ENCODE data around the gene MPPED1.

The MPPED1 gene

GRCh38 chr22:43438666-43439347 lies 27.0 kb downstream of the MPPED1 start:
- H3K27ac Mint-ChIP-seq, result no peak overlapping the region
- H3K4me3 Mint-ChIP-seq, result no peak overlapping the region
- H3K4me1 Mint-ChIP-seq, result no peaks in the 10 kb centered on the region

GRCh38 chr22:43439368-43440103 lies 27.7 kb downstream of the MPPED1 start:
- Mint-ChIP-seq H3K4me3 (no peak overlapping the region), H3K27ac (no peak overlapping the region), H3K27me3 (peaks cover 7% of the 10 kb centered on the region), H3K36me3 (ENCODE audit: low read depth) (no peaks in the 10 kb centered on the region), H3K9me3 (no peaks in the 10 kb centered on the region), H3K4me1 (no peaks in the 10 kb centered on the region)
- DNase-seq (no peak), ATAC-seq (no peak)

More at GRCh38 chr22:43438666-43439347, 27.0 kb downstream of the MPPED1 start:
- no peaks in the 10 kb centered on the region for H3K36me3 Mint-ChIP-seq (ENCODE audit: low read depth)
- ATAC-seq, result no peak
- H3K9me3 Mint-ChIP-seq, result no peaks in the 10 kb centered on the region
- no peak for DNase-seq
- H3K27me3 Mint-ChIP-seq, result peaks cover 7% of the 10 kb centered on the region

- Mint-ChIP-seq H3K27ac (no peak overlapping the region), H3K4me3 (no peak overlapping the region), H3K9me3 (no peaks in the 10 kb centered on the region), H3K4me1 (no peaks in the 10 kb centered on the region), H3K36me3 (ENCODE audit: low read depth) (no peaks in the 10 kb centered on the region), H3K27me3 (peaks cover 7% of the 10 kb centered on the region)
- ATAC-seq (no peak), DNase-seq (no peak)
Observed at GRCh38 chr22:43440104-43440387, 28.2 kb downstream of the MPPED1 start.

GRCh38 chr22:43440556-43440955 lies 28.7 kb downstream of the MPPED1 start:
- DNase-seq (no peak), ATAC-seq (no peak)
- Mint-ChIP-seq H3K9me3 (no peaks in the 10 kb centered on the region), H3K4me3 (no peak overlapping the region), H3K36me3 (ENCODE audit: low read depth) (no peaks in the 10 kb centered on the region), H3K27me3 (peaks cover 7% of the 10 kb centered on the region), H3K27ac (no peak overlapping the region), H3K4me1 (no peaks in the 10 kb centered on the region)

- no peak overlapping the region for H3K27ac Mint-ChIP-seq
- no peaks in the 10 kb centered on the region for H3K9me3 Mint-ChIP-seq
- peaks cover 7% of the 10 kb centered on the region for H3K27me3 Mint-ChIP-seq
- DNase-seq, result no peak
- no peaks in the 10 kb centered on the region for H3K36me3 Mint-ChIP-seq (ENCODE audit: low read depth)
- no peak for ATAC-seq
- H3K4me3 Mint-ChIP-seq, result no peak overlapping the region
- H3K4me1 Mint-ChIP-seq, result no peaks in the 10 kb centered on the region
Observed at GRCh38 chr22:43441216-43441615, 29.4 kb downstream of the MPPED1 start.

GRCh38 chr22:43441751-43442150 lies 29.9 kb downstream of the MPPED1 start:
- Mint-ChIP-seq H3K4me3 (no peak overlapping the region), H3K36me3 (ENCODE audit: low read depth) (no peaks in the 10 kb centered on the region), H3K27ac (no peak overlapping the region), H3K4me1 (no peaks in the 10 kb centered on the region), H3K9me3 (no peaks in the 10 kb centered on the region), H3K27me3 (peaks cover 7% of the 10 kb centered on the region)
- ATAC-seq, result no peak
- no peak for DNase-seq

- Mint-ChIP-seq H3K36me3 (ENCODE audit: low read depth) (no peaks in the 10 kb centered on the region), H3K9me3 (no peaks in the 10 kb centered on the region), H3K4me3 (no peak overlapping the region), H3K4me1 (no peaks in the 10 kb centered on the region), H3K27ac (no peak overlapping the region), H3K27me3 (peaks cover 7% of the 10 kb centered on the region)
- DNase-seq (no peak), ATAC-seq (no peak)
Observed at GRCh38 chr22:43442386-43443151, 30.8 kb downstream of the MPPED1 start.

GRCh38 chr22:43443152-43443471 lies 31.3 kb downstream of the MPPED1 start:
- H3K4me3 Mint-ChIP-seq, result no peak overlapping the region

GRCh38 chr22:43446037-43446803 lies 34.4 kb downstream of the MPPED1 start:
- no peak for DNase-seq
- H3K27me3 Mint-ChIP-seq, result peaks cover 2% of the 10 kb centered on the region
- no peaks in the 10 kb centered on the region for H3K36me3 Mint-ChIP-seq (ENCODE audit: low read depth)
- no peak overlapping the region for H3K27ac Mint-ChIP-seq
- no peaks in the 10 kb centered on the region for H3K4me1 Mint-ChIP-seq
- no peak for ATAC-seq
- H3K9me3 Mint-ChIP-seq, result no peaks in the 10 kb centered on the region
- H3K4me3 Mint-ChIP-seq, result no peak overlapping the region

More at GRCh38 chr22:43443152-43443471, 31.3 kb downstream of the MPPED1 start:
- DNase-seq (no peak), ATAC-seq (no peak)
- no peak overlapping the region for H3K27ac Mint-ChIP-seq
- no peaks in the 10 kb centered on the region for H3K9me3 Mint-ChIP-seq
- H3K27me3 Mint-ChIP-seq, result peaks cover 7% of the 10 kb centered on the region
- H3K36me3 Mint-ChIP-seq (ENCODE audit: low read depth), result no peaks in the 10 kb centered on the region
- no peaks in the 10 kb centered on the region for H3K4me1 Mint-ChIP-seq

- H3K4me1 Mint-ChIP-seq, result no peaks in the 10 kb centered on the region
- ATAC-seq (no peak), DNase-seq (no peak)
- H3K36me3 Mint-ChIP-seq (ENCODE audit: low read depth), result no peaks in the 10 kb centered on the region
- H3K27me3 Mint-ChIP-seq, result peaks cover 5% of the 10 kb centered on the region
- H3K9me3 Mint-ChIP-seq, result no peaks in the 10 kb centered on the region
- H3K27ac Mint-ChIP-seq, result no peak overlapping the region
- no peak overlapping the region for H3K4me3 Mint-ChIP-seq
Observed at GRCh38 chr22:43446916-43447315, 35.1 kb downstream of the MPPED1 start.

- DNase-seq, result no peak
- Mint-ChIP-seq H3K4me3 (no peak overlapping the region), H3K4me1 (no peaks in the 10 kb centered on the region), H3K36me3 (ENCODE audit: low read depth) (no peaks in the 10 kb centered on the region), H3K27me3 (peaks cover 5% of the 10 kb centered on the region), H3K27ac (no peak overlapping the region), H3K9me3 (no peaks in the 10 kb centered on the region)
- no peak for ATAC-seq
Observed at GRCh38 chr22:43447380-43447779, 35.6 kb downstream of the MPPED1 start.

- ATAC-seq (no peak), DNase-seq (no peak)
- H3K4me3 Mint-ChIP-seq, result no peak overlapping the region
- no peaks in the 10 kb centered on the region for H3K36me3 Mint-ChIP-seq (ENCODE audit: low read depth)
- peaks cover 5% of the 10 kb centered on the region for H3K27me3 Mint-ChIP-seq
- no peaks in the 10 kb centered on the region for H3K9me3 Mint-ChIP-seq
- H3K27ac Mint-ChIP-seq, result no peak overlapping the region
- no peaks in the 10 kb centered on the region for H3K4me1 Mint-ChIP-seq
Observed at GRCh38 chr22:43448048-43448447, 36.2 kb downstream of the MPPED1 start.

GRCh38 chr22:43449205-43449830 lies 37.5 kb downstream of the MPPED1 start:
- no peak overlapping the region for H3K4me3 Mint-ChIP-seq
- no peak overlapping the region for H3K27ac Mint-ChIP-seq
- H3K4me1 Mint-ChIP-seq, result no peaks in the 10 kb centered on the region
- no peaks in the 10 kb centered on the region for H3K36me3 Mint-ChIP-seq (ENCODE audit: low read depth)
- H3K27me3 Mint-ChIP-seq, result peaks cover 7% of the 10 kb centered on the region
- H3K9me3 Mint-ChIP-seq, result no peaks in the 10 kb centered on the region
- DNase-seq, result no peak
- ATAC-seq, result no peak

- Mint-ChIP-seq H3K27me3 (peaks cover 9% of the 10 kb centered on the region), H3K4me1 (no peaks in the 10 kb centered on the region), H3K9me3 (no peaks in the 10 kb centered on the region), H3K27ac (no peak overlapping the region), H3K4me3 (no peak overlapping the region), H3K36me3 (ENCODE audit: low read depth) (no peaks in the 10 kb centered on the region)
- DNase-seq (no peak), ATAC-seq (no peak)
Observed at GRCh38 chr22:43449831-43450225, 38.0 kb downstream of the MPPED1 start.

All from activated naive CD8-positive, alpha-beta T cell treated with anti-CD3 and anti-CD28 coated beads, Interleukin-2, amount 50 U/mL, for 24 hours (primary cell).